ENCODE data around the gene MAD1L1.

The MAD1L1 gene

DNA sequence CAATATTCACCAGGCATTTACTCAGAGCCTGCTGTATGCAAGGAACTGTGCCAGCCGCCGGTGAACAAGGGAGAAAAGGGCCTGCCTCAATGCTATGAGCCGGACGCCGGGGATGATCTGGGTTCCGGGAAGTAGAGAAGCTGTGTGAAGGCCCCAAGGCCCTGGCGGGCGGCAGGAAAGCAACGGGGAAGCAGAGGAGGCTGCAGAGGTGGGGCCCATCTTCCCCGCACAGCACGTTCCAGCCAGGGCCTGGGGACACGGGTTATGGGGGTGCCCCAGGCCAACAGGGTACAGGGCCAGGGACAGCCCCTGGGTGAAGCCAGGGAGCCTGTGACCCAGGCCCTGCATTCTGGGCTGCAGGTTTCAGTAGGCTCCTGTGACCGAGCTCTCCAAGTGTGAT lies 179.3 kb downstream of the MAD1L1 start:
- H3K4me3 ChIP-seq (ENCODE audit: low read length) = no peak overlapping the region
- TF ChIP-seq, protein P1, sequence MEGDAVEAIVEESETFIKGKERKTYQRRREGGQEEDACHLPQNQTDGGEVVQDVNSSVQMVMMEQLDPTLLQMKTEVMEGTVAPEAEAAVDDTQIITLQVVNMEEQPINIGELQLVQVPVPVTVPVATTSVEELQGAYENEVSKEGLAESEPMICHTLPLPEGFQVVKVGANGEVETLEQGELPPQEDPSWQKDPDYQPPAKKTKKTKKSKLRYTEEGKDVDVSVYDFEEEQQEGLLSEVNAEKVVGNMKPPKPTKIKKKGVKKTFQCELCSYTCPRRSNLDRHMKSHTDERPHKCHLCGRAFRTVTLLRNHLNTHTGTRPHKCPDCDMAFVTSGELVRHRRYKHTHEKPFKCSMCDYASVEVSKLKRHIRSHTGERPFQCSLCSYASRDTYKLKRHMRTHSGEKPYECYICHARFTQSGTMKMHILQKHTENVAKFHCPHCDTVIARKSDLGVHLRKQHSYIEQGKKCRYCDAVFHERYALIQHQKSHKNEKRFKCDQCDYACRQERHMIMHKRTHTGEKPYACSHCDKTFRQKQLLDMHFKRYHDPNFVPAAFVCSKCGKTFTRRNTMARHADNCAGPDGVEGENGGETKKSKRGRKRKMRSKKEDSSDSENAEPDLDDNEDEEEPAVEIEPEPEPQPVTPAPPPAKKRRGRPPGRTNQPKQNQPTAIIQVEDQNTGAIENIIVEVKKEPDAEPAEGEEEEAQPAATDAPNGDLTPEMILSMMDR (conservative IDR thresholded peaks at IDR 0.05; ENCODE audit: low read length) = no peak
- DNase-seq (ENCODE audit: low read depth) = no peak

DNA sequence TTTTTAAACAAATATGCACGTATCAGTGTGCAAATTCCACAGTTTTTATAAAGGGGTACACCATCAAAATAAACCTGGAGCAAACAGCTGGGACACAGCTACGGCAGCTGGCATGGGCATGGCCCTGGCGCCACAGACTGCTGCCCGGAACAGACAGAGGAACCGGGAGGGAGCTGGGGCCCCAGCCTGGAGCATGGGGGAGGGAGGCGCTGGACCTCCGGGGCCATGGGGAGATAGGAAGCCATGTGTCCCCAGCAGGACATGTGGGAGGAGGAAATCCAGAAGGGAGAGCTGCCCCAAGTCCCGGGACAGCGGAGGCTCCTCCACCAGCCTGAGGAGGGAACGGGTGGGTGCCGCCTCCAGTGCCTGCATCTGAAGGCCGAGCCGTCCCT lies 180.1 kb downstream of the MAD1L1 start:
- no peak overlapping the region for H3K4me3 ChIP-seq (ENCODE audit: low read length)
- DNase-seq (ENCODE audit: low read depth) = no peak
- TF ChIP-seq, protein P1 (conservative IDR thresholded peaks at IDR 0.05; ENCODE audit: low read length) = no peak

DNA sequence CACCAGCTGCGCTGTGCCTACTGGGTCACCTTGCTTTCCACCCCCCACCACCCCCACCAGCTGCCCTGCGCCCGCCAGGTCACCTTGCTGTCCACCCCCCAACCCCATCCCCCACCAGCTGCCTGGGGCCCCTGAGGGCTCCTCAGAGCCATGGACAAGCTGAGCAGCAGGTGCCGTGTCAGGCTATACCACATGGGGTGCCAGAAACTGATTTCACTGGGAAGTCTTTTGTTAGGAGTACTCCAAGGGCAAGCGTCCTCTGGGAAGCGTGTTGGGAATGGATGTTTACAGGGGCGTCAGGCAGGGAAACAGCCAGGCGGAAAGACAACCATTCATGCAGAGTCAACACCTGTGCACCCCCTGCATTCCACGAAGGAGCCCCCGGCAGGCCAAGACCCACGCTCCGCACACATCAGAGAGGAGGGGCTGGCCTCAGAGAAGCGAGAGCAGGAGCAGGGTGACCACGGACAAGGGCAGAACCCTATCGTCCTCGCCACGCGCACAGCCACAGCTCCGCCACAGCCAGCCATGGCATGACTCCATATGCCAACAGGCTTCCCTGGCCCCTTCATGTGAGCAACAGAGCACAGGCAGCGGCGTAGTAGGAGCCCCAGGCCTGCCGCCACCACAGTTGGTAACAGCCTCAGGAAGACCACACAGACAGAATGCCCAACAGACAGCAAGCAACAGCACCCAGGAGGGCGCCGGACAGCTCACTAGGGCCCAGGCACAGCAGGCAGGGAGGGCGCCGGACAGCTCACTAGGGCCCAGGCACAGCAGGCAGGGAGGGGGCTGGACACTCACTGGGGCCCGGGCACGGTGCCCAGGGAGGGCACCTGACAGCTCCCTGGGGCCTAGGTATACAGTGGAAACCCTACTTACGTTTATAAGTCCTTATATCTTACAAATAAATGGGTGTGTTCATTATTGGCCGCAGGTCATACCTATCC lies 180.8 kb downstream of the MAD1L1 start:
- no peak for DNase-seq (ENCODE audit: low read depth)
- H3K4me3 ChIP-seq (ENCODE audit: low read length) = no peak overlapping the region
- TF ChIP-seq, protein P1 (conservative IDR thresholded peaks at IDR 0.05; ENCODE audit: low read length) = no peak

DNA sequence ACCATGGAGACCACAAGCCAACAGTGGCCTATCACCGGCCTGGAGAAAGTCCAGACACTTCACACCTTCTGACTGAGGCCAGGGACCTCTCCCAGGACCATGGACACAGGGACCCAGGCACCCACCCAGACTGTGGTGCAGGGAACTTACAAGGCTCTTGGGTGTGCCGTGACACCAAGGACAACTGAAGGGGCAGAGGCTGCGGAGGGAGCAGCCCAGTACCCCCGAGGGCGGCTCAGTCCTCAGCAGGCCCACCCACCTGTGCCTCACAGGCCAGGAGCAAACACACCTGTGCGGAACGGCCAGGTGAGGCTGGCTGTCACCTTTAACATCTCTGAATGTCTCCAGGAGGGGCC lies 182.3 kb downstream of the MAD1L1 start:
- TF ChIP-seq, protein P1 (conservative IDR thresholded peaks at IDR 0.05; ENCODE audit: low read length) = no peak
- DNase-seq (ENCODE audit: low read depth) = no peak
- no peak overlapping the region for H3K4me3 ChIP-seq (ENCODE audit: low read length)

DNA sequence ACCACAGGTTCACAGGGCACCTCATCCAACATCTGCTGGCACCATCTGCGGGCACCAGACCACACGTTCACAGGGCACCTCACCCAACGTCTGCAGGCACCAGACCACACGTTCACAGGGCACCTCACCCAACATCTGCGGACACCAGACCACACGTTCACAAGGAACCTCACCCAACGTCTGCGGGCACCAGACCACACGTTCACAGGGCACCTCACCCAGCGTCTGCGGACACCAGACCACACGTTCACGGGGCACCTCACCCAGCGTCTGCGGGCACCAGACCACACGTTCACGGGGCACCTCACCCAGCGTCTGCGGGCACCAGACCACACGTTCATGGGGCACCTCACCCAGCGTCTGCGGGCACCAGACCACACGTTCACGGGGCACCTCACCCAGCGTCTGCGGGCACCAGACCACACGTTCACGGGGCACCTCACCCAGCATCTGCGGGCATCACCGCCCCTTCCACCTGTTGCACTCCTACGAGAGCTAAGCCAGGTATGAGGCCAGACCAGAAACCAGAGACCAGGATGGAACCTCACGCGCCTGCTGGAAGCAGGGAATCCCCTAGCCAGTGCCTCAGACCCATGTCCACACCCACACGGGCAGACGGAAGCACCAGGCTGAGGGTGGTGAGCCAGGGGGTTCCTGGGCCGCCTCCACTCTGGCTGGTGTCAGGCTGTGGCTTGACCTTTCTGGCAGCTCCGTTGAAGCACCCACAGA lies 182.8 kb downstream of the MAD1L1 start:
- no peak overlapping the region for H3K4me3 ChIP-seq (ENCODE audit: low read length)
- no peak for DNase-seq (ENCODE audit: low read depth)
- TF ChIP-seq, protein P1 (conservative IDR thresholded peaks at IDR 0.05; ENCODE audit: low read length) = no peak

DNA sequence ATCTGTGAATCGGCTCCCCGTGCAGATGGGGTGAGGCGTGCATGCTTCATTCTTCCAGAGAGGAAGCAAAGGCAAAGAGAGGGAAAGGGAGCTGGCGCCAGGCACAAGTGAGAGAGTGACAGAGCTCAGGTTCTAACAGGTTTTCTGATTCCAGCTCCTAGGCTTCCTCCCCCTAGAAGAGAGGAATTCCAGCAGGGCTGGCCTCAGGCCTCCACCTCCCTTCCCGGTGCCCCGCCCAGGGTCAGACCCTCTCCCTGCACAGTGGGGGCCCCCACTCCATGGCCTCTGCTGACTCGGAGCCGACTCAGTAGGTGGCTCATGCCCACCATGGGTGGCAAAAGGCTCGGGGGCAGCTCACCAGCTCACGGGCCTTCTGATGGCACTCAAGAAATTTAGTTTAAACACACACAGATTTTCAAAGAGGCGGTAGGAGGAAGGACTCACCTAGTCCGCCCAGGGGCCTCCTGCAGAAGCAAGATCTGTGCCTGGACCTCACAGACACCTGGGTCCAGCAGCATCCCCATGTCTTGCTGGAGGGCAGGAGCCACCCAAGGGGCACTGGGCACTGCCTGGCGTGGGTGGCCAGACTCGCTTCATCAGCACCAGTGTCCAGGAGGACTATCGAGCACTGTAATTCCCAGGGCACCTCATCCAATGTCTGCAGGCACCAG lies 183.5 kb downstream of the MAD1L1 start:
- no peak for DNase-seq (ENCODE audit: low read depth)
- no peak overlapping the region for H3K4me3 ChIP-seq (ENCODE audit: low read length)
- TF ChIP-seq, protein P1 (conservative IDR thresholded peaks at IDR 0.05; ENCODE audit: low read length) = no peak
